ENCODE data around the gene PLEKHO1.
A peak's percentile ranks its signal among the peaks of the same experiment; 100 is the strongest.

Gene PLEKHO1

DNA sequence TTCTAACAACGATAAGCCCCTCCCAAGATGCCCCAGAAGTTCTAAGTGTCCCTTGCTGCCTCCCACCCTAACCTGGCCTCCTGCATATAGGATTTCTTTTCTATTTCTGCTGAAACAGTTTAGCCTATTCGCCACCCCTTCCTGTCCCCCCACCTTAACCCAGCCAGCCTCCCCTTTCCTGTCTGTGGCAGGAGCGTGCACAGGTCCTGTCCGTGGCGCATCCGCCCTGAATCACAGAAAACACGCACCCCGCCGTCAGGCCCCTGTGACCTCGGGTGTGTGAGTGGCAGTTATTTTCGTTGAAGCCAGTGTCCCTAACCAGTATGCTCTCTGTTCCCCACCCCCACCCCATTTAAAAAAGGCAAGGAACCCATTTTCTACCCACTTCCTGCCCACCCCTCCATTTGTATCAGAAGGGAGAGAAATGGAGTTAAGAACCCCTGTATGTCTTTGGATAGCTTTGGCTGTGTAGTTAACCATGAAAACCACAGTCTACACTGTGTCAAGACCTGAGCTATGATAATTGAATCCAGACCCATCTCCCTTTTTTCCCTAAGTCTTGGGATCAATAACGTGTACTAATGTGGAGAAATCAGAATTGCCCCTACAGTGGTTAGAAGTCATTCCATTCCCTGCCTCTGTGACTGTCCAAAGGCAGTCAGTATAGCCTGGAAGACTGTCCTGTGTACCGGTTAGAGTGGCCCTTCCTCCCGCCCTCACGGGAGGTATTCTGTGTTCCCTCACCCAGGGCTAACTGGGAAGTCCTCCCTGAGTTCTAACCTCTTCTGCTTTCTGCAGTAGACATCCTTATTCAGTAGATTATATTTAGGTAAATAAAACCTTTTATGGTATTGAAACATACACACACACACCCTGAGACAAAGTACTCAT, 1.8 kb downstream of the PLEKHO1 start:
- DNase-seq = no peak

DNA sequence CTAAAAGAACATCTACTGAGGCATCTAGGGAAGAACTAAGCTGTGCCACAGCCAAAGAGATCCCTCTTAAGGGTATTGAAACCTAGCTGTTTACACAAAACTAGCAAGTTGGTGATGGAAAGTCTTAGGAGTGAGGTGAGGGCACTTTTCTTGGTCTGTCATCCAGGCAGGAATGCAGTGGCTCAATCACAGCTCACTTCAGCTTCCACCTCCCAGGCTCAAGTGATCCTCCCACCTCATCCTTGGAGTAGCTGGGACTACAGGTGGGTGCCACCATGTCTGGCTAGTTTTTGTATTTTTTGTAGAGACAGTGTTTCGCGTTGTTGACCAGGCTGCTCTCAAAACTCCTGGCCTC, 2.4 kb downstream of the PLEKHO1 start:
- DNase-seq = no peak

DNA sequence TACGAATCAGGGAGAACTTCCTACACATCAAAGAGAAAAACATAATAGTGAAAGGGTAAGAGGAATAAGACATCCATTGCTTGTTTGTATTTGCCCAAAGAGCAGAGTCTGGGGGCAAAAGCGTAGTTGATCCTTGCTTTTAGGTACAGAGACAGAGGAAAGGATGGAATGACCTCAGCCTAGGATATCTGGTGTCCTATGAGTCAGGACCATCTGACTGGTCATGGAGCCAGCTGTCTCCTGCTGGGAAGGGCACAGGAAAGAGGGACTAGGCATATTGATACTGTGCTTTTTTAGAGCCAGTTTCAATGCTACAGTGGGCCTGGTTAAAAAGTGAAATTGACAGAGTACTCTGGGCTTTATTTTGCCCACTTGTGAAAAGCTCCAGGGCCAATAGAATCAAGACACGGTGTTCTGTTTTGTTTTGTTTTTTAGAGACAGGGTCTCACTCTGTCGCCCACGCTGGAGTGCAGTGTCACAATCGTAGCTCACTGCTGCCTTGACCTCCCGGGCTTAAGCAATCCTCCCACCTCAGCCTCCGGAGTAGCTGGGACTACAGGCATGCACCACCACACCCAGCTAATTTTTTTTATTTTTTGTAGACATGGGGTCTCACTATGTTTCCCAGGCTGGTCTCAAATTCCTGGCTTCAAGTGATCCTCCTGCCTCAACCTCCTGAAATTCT, 3.2 kb downstream of the PLEKHO1 start:
- DNase-seq = no peak

DNA sequence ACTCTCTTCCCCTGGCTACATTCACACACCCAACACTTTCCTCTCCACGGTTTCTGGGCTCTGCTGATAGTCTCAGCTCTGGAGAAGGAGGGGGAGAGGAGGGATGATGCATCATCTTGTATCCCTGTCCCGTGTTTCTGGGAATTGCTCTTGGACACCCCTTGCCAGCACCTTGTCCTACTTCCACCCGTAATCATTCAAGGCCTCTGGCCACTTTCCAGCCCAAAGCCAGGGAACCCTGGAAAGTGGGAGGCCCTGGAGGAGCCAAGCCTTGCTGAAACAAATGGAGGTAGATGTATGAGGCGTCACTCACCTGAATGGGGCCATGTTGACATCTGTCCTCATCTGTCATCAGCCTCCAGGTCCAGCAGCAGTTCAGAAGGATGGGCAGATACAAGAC, 4.4 kb downstream of the PLEKHO1 start:
- no peak for DNase-seq

DNA sequence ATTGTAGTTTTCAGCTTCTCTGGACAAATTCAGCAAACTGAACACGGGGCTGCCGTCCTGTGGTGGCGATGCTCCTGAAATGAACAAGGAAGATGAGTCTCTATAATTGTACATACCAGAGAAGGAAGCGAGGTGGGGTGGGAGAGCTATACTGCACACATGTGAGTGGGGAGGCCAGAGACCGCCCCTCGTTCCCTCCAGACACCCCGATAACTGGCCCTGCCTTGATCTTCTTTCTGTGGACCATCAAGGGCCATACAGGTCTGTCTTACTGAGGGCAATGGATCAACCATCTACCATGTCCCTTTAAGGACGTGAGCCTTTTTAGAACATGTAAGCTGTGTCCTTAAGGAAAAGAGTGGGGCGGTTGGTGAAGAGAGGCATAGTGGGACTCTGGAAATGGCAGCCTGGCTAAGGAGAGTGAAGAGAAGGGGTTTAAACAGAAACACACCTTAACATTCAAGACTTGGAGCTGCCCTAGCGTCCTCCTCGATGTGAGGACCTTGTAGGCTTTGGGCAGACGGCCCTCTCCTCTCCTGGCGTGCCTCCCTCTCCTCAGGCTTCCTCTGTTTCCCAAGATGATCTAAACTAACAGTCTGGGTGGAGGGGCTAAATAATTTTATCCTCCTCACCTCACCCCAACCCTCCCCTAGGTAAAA, 5.8 kb downstream of the PLEKHO1 start:
- no peak for DNase-seq

DNA sequence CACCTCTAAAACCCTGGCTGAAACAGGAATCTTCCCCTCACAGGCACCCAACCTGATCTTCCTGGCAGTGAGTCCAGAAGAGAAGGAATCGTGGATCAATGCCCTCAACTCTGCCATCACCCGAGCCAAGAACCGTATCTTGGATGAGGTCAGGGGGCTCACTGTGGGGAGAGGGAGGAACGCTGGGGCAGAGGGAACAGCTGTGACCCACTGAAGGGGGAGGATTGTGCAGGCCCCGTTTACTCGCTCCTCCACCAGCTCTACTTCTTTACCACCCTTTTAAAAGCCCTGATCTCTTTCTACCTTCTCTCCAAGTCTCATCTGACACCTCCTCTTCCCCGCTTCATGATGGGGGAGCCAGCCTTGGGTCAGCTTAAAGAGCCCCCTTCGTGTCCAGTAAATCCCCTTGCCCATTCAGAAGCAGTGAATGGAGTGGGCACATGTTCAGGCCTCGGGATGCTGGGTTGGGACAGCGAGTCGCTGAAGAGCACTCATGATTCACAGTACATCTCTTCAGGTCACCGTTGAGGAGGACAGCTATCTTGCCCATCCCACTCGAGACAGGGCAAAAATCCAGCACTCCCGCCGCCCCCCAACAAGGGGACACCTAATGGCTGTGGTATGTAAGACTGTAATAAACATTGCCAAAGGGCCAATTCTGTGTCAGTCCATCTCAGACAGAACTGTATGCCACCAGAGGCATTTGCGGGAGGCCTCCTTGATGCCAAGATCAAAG, 7.3 kb downstream of the PLEKHO1 start:
- DNase-seq = no peak

GRCh38 chr1:150159550-150159949, 9.8 kb downstream of the PLEKHO1 start:
- no peak for DNase-seq

DNA sequence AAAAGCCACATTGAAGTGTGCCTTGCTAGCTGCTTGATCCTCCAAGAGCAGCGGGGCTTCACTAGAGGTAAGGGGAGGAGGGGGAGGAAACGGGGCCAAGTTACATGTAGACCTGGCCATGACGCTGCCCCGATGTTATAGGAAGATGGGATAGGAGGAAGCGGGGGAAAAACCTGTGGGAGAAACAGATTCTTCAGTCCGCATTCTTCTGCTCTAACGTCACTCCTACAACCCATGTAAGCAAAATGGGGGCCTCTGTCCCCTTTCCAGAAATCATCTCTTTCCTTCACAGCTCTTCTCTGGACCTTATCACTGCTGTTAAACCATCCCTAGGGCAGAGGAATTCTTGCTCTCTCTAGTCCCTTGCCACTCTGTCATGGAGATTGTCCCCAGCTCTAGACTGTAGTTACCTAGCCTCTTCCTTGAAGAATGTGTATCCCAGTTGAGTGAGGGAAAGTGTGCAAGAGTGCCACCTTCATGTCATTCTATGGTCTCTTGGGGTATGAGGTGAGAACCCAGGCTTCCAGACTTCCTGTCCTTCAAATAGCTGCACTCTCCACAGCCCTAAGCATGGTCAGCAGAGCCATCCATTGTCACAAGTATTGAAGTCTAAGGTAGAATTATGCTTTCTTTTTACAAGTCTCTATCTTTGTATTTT, 11.4 kb downstream of the PLEKHO1 start:
- peak; percentile 39 for DNase-seq

- DNase-seq = peak; percentile 78
Measured at GRCh38 chr1:150161747-150162581, 12.2 kb downstream of the PLEKHO1 start.

- no peak for DNase-seq
Measured at GRCh38 chr1:150162582-150162861, 12.8 kb downstream of the PLEKHO1 start.

GRCh38 chr1:150162862-150163706, 13.4 kb downstream of the PLEKHO1 start:
- peak; percentile 99 for DNase-seq

DNA sequence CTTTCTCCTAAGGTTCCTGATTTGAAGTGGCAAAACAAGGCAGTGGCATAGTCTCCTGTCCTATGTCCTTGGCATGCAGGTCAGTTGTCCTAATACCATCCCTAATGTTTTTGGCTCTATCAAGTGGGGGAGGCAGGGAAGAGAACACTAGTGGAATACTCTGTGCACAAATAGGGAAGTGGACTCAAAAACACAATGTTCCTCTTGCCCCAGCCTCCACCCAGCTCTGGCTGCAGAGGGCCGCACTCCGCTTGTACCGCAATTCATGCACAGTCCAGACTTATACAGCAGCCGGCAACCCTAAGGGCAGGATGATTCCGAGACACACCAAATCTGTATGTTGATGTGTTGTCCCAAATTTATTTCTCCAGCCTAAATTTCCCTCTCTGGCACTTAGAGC, 14.5 kb downstream of the PLEKHO1 start:
- no peak for DNase-seq

DNA sequence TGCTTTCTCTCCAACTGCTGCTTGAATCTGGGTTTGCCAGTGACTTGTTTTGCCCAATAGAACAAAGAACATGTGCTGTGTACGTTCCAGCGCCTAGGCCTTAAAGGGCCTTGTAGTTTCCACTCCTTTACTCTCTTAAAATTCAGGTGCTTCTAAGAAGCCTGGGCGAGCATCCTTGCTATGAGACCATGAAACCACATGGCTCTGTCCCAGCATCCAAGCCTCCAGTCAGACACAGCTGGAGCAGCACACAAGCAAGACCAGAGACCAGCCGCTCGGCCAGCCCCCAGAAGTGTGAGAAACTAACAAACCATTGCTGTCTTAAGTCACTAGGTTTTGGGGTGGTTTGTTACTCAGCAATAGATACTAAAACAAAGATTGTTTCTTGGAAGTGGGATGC, 15.1 kb downstream of the PLEKHO1 start:
- no peak for DNase-seq

DNA sequence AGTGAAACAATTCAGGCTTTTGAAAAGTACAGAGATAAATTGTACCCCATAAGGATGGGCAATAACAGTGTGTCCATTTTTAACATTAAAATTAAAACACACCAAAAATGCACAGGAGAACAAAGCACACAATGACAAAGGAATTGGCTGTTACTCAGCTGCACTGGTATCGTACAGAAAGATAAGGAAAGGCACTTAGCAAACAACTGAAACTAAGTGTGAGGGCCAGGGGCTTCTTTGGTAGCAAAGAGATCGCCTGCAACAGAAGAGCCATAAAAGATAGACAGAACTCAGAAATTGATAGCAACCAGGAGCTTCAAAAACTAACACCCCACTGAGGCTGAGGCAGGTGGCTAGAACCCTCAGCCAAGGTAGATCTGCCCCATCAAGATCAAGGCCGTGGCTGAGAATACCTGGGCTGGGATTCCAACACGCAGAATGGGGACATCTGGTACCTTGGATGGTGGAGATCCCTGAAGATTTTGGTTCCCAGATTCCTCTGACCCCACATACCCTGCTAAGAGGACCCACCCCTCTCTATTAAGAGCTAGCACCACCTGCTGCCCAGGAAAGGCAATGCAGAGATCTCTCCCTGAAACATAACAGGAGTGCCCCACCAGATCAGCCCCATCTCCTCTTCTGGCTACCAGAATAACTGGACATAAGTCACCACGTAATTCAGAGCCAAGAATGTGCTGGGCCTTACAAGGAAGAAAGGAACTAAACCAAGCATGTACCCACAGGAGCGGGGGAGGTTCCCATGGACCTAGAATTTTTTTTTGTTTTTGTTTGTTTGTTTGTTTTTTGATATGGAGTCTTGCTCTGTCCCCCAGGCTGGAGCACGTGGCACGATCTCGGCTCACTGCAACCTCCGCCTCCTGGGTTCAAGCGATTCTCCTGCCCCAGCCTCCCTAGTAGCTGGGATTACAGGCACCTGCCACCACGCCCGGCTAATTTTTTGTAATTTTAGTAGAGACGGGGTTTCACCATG, 16.2 kb downstream of the PLEKHO1 start:
- peak; percentile 94 for DNase-seq

DNA sequence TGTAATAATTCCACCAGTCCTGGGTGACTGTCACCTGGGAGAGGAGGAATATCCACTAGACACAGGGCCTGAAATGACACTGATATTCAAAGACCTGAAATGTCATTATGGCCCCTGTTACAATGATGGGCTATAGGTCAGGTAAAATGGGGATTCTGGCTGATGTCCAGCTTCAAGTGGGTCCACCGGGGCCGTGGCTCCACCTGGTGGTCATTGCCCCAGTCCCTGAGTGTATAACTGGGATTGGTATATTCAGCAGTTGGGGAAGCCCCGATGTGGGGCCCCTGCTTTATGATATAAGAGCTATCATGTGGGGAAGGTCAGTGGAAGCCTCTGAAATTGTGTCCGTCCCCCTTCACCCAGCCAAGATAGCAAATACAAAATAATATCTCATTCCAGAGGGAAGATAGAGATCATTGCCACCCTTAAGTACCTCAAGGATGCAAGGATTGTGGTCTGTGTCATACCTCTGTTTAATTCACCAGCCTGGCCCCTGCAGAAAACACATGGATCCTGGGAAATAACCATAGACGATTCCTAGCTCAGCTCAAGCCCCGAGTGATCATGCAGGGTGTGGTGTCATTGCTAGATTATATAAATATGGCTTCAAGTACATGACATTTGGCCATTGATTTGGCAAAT, 19.4 kb downstream of the PLEKHO1 start:
- peak; percentile 88 for DNase-seq

- peak; percentile 52 for DNase-seq
Measured at GRCh38 chr1:150171801-150172200, 22.1 kb downstream of the PLEKHO1 start.

DNA sequence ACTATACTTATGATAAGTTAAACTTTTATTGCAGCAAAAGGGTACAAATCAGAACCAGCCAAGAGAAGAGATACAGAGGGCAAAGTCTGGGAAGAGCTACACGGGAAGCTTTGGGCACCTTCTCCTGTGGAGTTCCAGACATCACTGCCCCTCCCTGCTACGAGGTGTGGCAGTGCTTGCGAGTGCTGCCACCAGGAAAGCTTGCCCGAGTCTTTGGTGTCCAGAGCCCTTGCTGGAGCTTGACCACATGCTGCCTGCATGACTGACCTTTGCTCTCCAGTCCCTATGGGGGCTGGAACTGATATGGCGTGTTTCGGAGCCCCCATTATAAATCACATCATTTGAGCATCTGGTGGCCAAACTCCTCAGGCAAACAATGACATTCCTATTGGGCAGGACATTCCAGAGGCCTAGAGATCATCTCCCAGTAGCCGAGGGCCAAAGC, 23.4 kb downstream of the PLEKHO1 start:
- no peak for DNase-seq

- DNase-seq = no peak
Measured at GRCh38 chr1:150176593-150176992, 26.9 kb downstream of the PLEKHO1 start.

DNA sequence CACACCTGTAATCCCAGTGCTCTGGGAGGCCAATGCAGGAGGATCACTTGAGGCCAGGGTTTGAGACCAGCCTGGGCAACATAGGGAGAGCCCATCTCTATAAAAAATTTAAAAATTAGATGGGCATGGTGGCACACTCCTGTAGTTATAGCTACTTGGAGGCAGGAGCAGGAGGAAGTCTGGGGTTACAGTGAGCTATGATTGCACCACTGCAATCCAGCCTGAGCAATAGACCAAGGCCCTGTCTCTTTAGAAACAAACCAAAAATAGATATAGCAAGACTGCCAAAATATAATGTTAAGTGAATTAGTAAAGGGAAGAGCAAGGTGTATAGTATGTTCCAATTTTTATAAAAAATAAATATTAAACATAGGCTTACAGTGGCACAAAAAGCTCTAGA, 28.8 kb downstream of the PLEKHO1 start:
- no peak for DNase-seq

Data from OCI-M1 (cell line).